ENCODE data around the gene NIPBL. TPM values are rescaled to one million over a fixed set of nuclear protein-coding genes. Genes with fewer than 3 reads are reported as not detected.

The NIPBL gene
- total and polyA plus RNA-seq, 2 of the 13 experiments (the other 11 are each of a cell fraction or from before 2014, with no cell fraction given): 12.3 to 32.3 TPM

- TF ChIP-seq CBFB (CRISPR knock-in tag; IDR thresholded peaks at IDR 0.05) (peak; percentile 95), ZNF441 (CRISPR knock-in tag; IDR thresholded peaks at IDR 0.05; ENCODE audit: borderline replicate concordance) (no peak), THAP9 (CRISPR knock-in tag; IDR thresholded peaks at IDR 0.05; ENCODE audit: borderline replicate concordance) (no peak), PBX3 (CRISPR knock-in tag; IDR thresholded peaks at IDR 0.05; ENCODE audit: borderline replicate concordance) (no peak), NR2F1 (CRISPR knock-in tag; IDR thresholded peaks at IDR 0.05) (peak in 1 of 2 experiments; percentile 79; a peak in 2 of 4 replicates), ZSCAN29 (CRISPR knock-in tag; conservative IDR thresholded peaks at IDR 0.05) (no peak), RERE (CRISPR knock-in tag; IDR thresholded peaks at IDR 0.05; ENCODE audit: low read depth) (peak; percentile 95), ZBTB3 (CRISPR knock-in tag; IDR thresholded peaks at IDR 0.05; ENCODE audit: borderline replicate concordance, low read depth) (no peak), SMAD1 (CRISPR knock-in tag; IDR thresholded peaks at IDR 0.05; ENCODE audit: borderline replicate concordance, low read depth) (no peak), ARNTL (CRISPR knock-in tag; IDR thresholded peaks at IDR 0.05) (no peak), SOX6 (IDR thresholded peaks at IDR 0.05) (no peak), SOX6 (CRISPR knock-in tag; IDR thresholded peaks at IDR 0.05) (no peak), KDM5B (CRISPR knock-in tag; IDR thresholded peaks at IDR 0.05; ENCODE audit: borderline replicate concordance) (no peak), ZNF430 (CRISPR knock-in tag; IDR thresholded peaks at IDR 0.05) (no peak)
Observed at GRCh38 chr5:37086466-37087173, 210.1 kb downstream of the NIPBL start (continued).

Data from HepG2 (cell line).